ENCODE data around the gene CELSR2.

Gene CELSR2

GRCh38 chr1:109213824-109214693, 35.3 kb upstream of the CELSR2 start, which contains the start of gene SARS1 (continued):
- TF ChIP-seq SALL2 (tag by site-specific recombination; IDR thresholded peaks at IDR 0.05; ENCODE audit: borderline replicate concordance) (no peak), ZNF510 (tag by site-specific recombination; IDR thresholded peaks at IDR 0.05; ENCODE audit: insufficient replicate concordance) (no peak), ZNF146 (tag by site-specific recombination; IDR thresholded peaks at IDR 0.05) (no peak), ZBTB48 (tag by site-specific recombination; IDR thresholded peaks at IDR 0.05) (peak; percentile 48; the same call in 1 of the 2 replicates), ZNF555 (tag by site-specific recombination; conservative IDR thresholded peaks at IDR 0.05) (no peak), ZSCAN30 (tag by site-specific recombination; IDR thresholded peaks at IDR 0.05) (no peak), ZBTB6 (tag by site-specific recombination; IDR thresholded peaks at IDR 0.05) (no peak), SP7 (tag by site-specific recombination; IDR thresholded peaks at IDR 0.05) (peak; percentile 45; the same call in 1 of the 2 replicates), ZNF302 (tag by site-specific recombination; IDR thresholded peaks at IDR 0.05; ENCODE audit: low read depth) (no peak), ZNF521 (tag by site-specific recombination; IDR thresholded peaks at IDR 0.05) (no peak), PATZ1 (tag by site-specific recombination; IDR thresholded peaks at IDR 0.05) (peak; percentile 45), ZNF132 (tag by site-specific recombination; IDR thresholded peaks at IDR 0.05; ENCODE audit: borderline replicate concordance) (no peak), ZNF335 (tag by site-specific recombination; conservative IDR thresholded peaks at IDR 0.05) (peak; percentile 69), ZSCAN4 (tag by site-specific recombination; IDR thresholded peaks at IDR 0.05) (no peak), FEZF1 (tag by site-specific recombination; IDR thresholded peaks at IDR 0.05) (no peak), ZNF223 (tag by site-specific recombination; IDR thresholded peaks at IDR 0.05) (no peak; the same call in 1 of the 2 replicates), ZNF544 (tag by site-specific recombination; IDR thresholded peaks at IDR 0.05) (no peak), ZNF518A (tag by site-specific recombination; conservative IDR thresholded peaks at IDR 0.05; ENCODE audit: low read depth) (no peak), KLF10 (tag by site-specific recombination; IDR thresholded peaks at IDR 0.05) (peak; percentile 6; the same call in 1 of the 2 replicates), ZNF629 (tag by site-specific recombination; IDR thresholded peaks at IDR 0.05) (peak; percentile 45), AEBP2 (tag by site-specific recombination; IDR thresholded peaks at IDR 0.05; ENCODE audit: borderline replicate concordance) (no peak), ZNF202 (tag by site-specific recombination; IDR thresholded peaks at IDR 0.05; ENCODE audit: borderline replicate concordance) (no peak), ZNF549 (tag by site-specific recombination; IDR thresholded peaks at IDR 0.05) (no peak), ZNF354C (tag by site-specific recombination; IDR thresholded peaks at IDR 0.05; ENCODE audit: borderline replicate concordance, low read depth) (no peak), ZNF292 (tag by site-specific recombination; IDR thresholded peaks at IDR 0.05; ENCODE audit: borderline replicate concordance, low read depth) (no peak), BCL6B (tag by site-specific recombination; IDR thresholded peaks at IDR 0.05) (no peak)
